NCI-H1417 treated with DMSO at 0.1 percent for 48 hours (cell line): ENCODE results near the gene CYLD.

Source experiments
- DNase-seq: peaks from one replicate; lab custom pipeline; 2025; lab: John Stamatoyannopoulos, UW

The CYLD gene

DNA sequence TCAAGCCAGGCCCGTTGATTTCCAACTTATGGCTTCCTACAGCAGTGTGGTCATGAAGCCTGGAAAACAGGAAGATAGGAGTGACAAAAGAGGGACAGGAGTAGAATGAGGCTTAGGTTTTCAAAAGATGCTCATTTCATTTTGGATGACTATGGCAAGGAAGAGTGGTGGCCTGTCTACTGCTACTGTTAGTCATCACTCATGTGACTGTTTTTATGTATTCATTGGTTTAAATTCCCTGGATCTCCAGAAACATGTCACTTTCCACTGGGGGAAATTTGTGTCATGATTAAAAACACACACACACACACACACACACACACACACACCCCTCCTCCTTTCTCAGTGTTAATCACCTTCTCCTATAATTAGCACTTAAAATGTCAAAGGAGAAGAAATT lies 1.1 kb upstream of the CYLD start:
- DNase-seq, result no peak

DNA sequence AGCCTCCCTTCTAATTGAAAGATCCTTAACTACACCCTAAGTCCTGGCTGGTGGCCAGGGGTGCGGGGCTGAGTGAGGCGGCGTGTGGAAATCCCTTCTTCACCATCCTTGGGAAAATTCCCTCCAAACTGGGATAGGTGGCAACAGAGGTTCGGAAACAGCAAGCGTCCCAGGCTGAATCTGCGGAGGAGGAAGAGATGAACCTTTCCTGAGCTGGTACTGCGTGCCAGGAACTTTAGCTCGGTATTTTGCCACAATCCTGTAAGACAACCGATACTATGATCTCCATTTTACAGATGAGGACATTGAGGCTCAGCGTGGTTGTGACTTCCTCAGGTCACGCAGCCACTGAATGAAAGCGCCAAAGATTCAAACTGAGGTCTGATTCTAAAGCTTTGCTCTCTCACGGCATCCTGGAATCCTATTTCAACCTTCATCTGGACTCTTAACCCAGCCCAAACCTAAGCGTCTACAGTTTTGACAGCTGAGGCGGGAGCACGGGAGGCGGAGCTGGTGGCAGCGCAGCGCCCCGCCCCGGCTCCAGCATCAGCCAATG lies 583 bp upstream of the CYLD start:
- DNase-seq, result no peak

DNA sequence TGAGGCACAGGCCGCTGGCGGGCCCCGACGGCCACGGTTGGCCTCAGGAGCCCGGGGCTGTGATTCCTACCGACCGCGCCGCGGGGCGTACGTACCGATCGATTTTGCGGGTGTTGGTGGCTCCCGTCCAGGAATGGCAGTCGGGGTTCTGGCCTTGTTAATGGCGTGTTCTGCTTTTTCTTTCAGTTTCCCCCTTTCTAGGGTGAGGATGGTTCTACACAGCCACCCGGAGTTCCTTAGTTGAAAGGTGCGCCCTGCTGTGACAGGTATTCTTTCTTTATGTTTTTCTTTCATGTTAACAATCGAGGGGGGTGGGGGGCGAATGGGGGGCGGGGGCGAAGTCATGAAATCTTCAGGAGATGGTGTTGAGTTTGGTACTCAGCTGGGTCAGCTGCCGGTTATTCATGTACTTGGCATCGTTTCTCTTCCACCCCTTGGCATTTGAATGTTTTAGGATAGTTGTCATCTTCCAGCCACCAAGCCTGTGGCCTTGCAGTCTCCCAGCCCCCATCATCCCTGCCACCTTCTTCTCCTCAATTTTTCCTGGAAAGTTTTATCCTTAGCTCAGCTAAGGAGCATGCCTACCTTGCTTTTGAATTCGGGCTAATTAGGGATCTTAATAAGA lies 802 bp downstream of the CYLD start:
- DNase-seq, result no peak

DNA sequence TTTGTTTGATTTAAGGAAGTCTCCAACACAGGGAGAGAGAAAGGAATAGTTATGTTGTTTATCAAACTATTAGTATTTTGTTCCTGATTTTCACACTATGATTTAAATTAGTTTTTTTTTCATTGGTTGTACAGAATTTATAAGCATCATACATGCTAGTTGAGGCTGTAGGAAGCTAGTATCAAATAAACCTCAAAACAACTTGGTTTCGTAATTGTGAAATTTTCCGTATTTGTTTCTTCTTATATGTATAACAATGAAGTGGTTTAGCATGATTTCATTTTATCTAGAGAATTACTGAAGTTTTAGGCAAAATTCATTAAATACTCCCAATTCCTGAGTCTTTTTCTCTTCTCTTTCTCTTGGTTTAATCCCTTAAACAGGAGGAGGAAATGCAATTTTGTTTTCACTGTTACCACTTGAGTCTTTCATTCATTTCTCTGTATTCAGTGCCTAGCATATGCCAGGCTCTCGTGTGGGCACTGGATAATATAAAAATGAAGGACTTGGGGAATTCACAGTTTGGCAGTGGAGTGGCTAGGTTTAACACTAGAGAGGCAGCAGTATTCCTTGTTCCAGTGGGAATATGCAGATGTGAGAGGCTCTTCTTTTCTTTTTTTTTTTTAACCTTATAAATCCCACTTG lies 1.8 kb downstream of the CYLD start:
- no peak for DNase-seq

DNA sequence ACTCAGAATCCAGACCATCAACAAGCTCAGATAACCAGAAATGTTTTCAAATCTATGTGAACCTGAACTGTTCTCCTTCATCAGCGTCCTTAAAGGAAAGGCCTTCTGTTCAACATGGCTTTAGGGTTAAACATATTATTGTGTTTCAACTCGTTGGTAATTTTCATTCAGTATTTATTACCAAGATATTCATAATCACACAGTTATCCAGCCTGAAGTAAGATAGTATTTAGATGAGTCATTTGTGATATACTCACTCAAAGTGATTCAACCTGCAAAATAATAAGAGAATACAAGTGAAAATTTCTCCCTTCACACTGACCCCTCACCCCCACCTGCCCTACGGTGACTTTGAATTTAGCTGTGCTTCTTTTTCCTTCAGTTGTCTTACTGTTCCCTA lies 3.0 kb downstream of the CYLD start:
- no peak for DNase-seq

DNA sequence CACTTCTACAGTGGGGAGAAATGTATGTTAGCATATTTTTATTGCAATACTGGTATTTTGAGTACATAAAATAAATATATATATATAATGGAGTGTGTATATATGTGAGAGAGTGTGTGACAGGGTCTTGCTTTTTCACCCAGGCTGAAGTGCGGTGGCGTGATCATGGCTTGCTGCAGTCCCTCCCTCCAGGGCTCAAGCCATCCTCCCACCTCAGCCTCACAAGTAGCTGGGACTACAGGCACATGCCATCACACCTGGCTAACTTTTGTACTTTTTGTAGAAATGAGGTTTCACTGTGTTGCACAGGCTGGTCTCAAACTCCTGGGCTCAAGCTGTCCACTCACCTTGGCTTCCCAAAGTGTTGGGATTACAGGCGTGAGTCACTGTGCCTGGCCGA lies 4.1 kb downstream of the CYLD start:
- no peak for DNase-seq

DNA sequence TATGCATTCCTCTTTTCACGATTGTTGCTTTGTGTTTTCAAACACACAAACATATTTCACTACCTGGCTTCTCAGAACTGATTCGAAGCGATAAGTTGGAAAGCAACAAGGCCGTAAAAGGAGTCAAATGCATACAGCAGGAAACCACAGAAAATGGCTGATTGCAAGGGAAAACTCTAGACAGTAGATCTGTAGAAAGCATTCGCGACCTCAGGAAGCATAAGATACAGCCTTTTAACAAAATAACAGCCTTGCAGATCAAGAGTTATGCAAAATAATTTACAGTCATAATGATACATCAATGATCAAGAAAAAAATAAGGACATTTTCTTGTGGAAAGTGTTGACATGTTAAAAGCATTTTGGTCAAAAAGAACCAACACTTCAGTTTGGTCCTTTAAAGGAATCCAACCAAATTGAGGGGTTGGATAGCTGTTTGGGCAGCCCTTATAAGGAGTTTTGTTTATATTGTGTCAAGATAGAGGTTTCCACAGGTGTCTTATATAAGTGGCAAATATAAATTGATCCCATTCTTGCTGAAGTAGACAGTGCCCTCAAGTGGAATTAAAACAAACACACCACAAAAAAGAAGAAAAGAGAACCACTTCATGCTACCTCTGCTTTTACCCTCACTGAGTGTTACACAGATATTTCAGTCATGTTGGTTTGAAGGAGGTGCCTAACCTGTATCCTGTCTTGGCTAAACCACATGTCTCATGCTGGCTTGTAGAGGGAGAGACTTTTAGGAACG lies 5.5 kb downstream of the CYLD start:
- no peak for DNase-seq

DNA sequence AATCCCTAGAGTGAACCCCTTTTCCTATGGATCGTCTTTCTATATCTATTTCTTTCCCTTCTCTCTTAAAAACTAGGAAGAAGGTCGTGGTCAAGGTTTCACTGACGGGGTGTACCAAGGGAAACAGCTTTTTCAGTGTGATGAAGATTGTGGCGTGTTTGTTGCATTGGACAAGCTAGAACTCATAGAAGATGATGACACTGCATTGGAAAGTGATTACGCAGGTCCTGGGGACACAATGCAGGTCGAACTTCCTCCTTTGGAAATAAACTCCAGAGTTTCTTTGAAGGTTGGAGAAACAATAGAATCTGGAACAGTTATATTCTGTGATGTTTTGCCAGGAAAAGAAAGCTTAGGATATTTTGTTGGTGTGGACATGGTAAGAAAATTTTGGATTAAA lies 9.6 kb downstream of the CYLD start:
- no peak for DNase-seq

DNA sequence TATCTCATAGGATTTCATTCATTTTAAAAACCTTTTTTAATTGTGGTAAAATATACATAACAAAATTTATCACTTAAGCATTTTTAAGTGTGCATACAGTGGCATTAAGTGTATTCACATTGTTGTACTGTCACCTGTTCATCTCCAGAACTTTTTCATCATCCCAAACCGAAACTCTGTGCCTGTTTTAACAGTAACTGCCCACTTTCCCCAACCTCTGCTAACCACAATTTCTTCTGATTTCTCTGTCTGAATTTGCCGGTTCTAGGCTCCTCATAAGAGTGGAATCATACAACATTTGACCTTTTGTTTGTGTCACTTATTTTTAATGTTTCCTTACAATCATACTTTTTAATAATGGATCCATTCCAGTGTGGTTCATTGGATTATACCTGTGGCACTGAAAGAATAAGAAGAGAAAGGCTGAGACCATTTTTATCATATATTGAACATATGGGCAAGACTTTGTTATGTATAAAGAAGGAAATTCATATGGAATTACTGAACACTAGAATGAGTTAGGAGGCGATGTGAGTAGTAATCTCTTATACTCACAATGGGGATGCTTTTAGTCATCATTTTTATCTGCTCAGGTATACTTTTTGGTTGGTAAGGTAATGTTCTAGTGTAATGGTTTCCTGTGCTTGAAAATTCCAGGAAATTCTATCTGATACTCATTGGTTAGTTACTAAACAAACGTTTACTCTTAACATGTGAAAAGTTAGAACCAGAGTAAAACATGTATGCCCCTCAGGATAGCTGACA lies 10.8 kb downstream of the CYLD start:
- no peak for DNase-seq

DNA sequence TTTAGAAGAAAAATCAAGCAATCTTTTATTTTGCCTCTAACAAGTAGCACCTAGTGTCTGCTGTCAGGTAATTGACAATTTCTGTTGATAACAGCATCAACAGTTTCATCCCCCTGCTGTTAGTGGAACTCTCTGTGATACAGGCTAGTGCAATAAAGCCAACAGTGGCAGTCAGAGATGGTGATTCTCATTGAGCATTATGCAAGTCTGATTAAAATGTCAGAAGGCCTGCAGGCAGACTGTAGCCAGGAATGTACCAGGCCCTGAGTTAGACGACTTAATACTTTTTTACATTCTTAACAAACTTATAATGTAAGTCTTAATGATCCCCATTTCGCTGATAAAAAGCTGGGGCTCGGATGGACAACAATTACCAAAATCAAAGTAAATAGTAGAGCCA lies 14.6 kb downstream of the CYLD start:
- DNase-seq, result no peak

DNA sequence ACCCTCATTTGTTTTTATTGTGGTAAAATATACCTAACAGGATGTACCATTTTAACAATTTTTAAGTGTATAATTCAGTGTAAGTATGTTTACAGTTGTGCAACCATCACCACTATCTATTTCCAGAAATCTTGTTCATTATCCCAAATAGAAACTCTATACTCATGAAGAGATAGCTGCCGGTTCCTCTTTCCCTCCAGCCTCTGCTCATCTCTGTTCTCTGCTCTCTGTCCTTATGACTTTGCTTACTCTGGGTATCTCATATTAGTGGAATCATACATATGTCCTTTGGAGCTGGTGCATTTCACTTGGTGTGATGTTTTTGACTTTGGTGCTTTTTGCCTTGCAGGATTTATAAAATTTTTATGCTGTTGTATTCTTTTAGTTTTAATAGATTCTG lies 19.4 kb downstream of the CYLD start:
- DNase-seq, result no peak

DNA sequence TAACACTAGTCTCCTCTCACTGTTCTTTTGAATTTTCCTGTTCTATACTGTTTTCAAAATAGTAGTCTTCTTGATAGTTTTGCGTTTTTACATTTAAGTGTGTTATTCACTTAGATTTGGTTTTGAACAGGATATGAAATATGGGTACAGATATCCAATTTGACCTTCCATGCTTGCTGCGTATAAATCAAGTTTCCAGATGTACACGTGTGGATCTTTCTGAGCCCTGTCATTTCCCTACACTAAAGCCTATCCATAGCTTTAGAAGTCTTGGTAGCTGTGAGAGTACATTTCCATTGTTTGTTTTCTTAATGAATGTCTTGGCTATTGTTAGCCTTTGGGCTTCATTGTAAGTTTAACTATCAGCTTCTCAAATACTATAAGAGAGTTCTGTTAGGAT lies 20.4 kb downstream of the CYLD start:
- no peak for DNase-seq

DNA sequence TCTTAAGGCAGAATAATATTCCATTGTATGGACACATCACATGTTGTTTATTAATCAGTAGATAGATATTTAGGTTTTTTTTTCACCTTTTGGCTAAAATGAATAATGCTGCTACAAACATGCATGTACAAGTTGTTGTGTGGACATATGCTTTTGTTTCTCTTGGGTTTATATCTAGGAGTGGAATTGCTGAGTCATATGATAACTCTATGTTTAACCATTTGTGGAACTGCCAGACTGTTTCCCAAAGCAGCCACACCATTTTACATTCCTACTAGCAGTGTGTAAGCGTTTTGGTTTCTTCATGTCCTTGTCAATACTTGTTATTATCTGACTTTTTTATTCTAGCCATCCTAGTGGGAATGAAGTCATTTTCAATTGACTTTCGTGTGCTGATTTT lies 21.3 kb downstream of the CYLD start:
- DNase-seq, result no peak

DNA sequence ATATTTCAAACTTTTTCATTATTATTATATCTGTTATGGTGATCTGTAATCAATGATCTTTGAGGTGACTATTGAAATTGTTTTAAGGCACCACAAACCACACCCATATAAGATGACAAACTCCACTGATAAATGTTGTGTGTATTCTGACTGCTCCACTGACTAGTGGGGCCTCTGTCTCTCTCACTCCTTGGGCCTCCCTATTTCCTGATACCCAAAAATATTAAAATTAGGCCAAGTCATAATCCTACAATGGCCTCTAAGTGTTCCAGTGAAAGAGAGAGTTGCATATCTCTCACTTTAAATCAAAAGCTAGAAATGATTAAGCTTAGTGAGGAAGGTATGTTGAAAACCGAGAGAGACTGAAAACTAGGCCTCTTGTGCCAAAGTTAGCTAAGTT lies 23.4 kb downstream of the CYLD start:
- DNase-seq, result no peak

DNA sequence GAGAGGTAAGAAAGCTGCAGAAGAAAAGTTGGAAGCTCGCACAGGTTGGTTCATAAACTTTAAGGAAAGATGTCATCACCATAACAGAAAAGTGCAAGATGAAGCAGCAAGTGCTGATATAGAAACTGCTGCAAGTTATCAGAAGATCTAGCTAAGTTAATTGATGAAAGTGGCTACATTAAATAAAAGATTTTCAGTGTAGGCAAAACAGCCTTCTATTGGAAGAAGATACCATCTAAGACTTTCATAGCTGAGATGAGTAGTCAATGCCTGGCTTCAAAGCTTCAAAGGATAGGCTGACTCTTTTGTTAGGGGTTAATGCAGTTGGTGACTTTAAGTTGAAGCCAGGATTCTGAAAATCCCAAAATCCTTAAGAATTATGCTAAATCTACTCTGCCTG lies 24.0 kb downstream of the CYLD start:
- no peak for DNase-seq

DNA sequence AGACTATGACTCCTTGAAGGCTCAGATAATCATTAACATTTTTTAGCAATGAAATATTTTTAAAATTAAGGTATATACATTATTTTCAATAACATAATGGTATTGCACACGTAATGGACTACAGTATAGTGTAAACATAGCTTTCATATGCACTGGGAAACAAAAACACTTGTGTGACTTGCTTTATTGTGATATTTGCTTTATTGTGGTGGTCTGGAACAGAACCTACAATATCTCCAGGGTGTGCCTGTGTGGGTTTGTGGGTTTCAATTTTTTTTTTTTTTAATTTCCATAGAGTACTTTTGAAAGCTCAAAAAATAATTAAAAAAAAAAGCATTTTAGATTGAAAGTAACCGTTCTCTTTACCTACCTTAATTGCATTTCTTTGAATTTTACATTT lies 25.3 kb downstream of the CYLD start:
- DNase-seq, result no peak

DNA sequence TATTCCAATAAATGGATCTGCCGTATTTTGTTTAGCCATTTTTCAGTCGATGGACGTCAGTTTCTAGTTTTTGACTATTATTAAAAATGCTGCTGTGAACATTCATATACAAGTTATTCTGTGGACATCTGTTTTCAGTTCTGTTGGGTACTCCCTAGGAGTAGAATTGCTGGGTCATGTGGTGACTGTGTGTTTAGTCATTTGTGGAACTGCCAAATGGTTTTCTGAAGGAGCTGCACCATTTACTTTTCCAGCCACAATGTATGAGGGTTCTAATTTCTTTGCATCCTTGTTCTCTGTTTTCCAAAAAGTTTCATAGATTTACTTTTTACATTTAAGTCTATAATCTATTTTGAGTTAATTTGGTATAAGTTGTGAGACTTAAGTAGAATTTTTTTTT lies 29.5 kb downstream of the CYLD start:
- DNase-seq, result no peak

DNA sequence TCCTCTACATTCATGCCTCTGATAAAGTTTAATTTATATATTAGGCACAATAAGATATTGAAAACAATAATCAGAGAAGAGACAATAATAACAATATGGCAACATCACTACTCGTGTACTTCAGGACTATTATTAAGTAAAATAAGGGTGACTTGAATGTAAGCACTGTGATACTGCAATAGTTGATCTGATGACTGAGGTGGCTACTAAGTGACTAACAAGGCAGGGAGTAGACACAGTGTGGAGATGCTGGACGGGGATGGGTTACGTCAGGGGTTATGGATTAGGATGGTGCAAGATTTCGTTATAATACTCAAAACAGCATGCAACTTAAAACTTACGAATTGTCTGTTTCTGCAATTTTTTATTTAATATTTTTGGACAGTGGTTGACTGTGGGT lies 32.5 kb downstream of the CYLD start:
- DNase-seq, result no peak

DNA sequence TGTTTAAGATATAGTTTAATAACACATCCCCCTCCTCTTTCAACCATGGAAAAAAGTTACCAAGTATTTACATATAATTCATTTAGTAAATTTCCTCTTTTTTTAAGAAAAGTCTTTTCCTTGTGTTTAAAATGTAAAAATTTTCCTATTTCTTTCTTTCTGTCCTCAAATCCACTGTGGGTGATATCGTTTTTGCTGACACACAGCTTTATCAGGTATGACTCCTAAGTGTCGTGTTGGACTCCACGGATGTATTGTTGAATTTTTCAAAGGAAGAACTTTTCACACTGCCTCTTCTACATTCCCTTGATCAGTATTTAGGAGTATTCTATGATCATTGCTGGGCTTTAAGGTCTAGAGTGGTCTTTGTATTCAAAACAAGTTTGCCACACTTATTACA lies 33.1 kb downstream of the CYLD start:
- DNase-seq, result no peak

DNA sequence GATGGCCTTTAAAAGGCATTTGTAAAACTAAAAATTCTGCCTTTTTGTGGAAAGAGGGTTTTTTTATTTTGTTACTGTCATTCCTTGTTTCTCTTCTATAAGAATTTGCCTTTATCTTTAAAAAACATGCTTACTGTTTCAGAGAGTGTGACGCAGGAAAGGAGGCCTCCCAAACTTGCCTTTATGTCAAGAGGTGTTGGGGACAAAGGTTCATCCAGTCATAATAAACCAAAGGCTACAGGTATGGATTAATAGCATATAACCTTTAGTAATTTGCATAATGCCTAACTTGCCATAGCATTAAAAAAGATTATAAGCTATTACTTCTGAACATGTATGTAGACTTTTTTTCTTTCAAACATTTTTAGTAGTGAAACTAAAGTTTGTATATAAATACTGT lies 34.2 kb downstream of the CYLD start:
- no peak for DNase-seq

DNA sequence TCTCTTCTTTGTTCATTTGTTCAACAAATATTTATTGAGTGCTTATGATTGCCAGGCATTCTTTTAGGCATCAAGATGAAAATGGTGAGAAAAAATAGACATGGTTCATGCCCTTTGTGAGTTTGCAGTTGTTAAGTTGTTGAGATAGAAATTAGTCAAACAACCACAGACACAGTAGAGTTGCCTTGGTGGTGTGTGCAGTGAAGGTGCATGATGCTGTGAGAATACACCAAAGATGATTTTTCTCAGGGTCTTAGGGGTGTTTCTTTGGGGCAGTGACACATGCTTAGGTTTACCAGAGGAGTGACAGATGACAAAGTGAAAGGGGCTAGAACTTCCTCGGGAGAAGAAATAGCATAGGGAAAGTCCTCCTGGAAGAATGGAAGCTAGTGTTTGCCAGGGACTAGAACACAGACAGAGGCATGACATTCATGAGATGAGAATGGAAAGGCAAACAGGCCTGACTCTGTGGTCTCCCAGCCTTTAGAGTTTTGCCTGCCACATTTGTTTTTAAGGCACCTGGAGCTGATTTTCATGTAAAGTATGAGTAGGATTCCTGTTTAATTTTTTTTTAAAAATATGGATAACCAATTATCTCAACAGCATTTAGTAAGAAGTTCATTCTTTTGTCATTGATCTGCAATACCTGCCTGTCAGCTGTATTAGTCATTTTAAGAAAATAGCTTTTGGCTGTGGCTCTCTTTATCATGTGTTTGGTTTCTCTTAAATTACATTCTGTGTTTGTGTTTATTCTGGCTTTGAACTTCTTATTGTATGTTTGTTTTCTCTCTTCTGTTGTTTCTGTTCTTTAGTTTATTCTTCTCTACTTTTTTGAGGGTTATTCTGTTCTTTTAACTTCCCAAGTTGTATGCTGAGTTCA lies 36.6 kb downstream of the CYLD start:
- DNase-seq, result no peak

DNA sequence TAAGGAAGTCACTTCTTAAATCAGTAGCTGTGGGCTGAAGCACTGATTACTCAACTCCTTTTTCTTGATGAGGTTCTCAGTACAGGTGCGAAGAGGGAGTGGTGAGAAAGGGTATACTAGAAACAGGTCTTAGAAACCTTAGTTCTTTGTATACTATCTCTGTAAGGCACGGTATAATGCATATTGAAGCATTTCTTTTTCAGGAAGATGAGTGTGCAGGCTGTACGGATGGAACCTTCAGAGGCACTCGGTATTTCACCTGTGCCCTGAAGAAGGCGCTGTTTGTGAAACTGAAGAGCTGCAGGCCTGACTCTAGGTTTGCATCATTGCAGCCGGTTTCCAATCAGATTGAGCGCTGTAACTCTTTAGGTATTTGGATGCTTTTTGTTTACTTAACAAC lies 39.2 kb downstream of the CYLD start:
- no peak for DNase-seq
